HCT116 (cell line): ENCODE measurements around the gene IYD. TPM values are rescaled to one million over a fixed set of nuclear protein-coding genes. Genes with fewer than 3 reads are reported as not detected.

Source experiments
- ATAC-seq: fragments of 200-7000 bp; cut with Tn5 transposase; 2 replicates; pipeline ENCODE4 v1.9.1; 2020; ENCODE audit warnings: mild to moderate bottlenecking, moderate library complexity
- BruUV-seq: library from RNA; stranded (reverse); fragments of 400-500 nt; replicated peaks from 2 replicates; lab custom pipeline; 2021; lab: Mats Ljungman, UMichigan
- CTCF ChIA-PET: fragments of 300-600 bp; sonication (Branson Sonifier 250); formaldehyde crosslinking; loops from one replicate; lab custom pipeline; 2021; ENCODE audit warnings: antibody characterized with exemption; lab: Charles Lee
- POLR2A ChIA-PET: fragments of 300-600, 350-600 bp; sonication (Branson Sonifier 250); formaldehyde crosslinking; loops from one replicate; lab custom pipeline; 2021; ENCODE audit warnings: antibody characterized with exemption; lab: Charles Lee
- RAD21 ChIA-PET, 2 experiments: fragments of 300-600 bp; sonication (Branson Sonifier 250); formaldehyde crosslinking; loops; one replicate each; lab custom pipeline; 2023; ENCODE audit warnings: low total read pairs in 2 of 2; ENCODE audit not compliant: uncharacterized antibody in 2 of 2, unreplicated experiment in 2 of 2, low non-redundant PET in 1 of 2; lab: Charles Lee
- DNase-seq: peaks from one replicate; pipeline ENCODE4 v3.0.0-alpha.2; 2010; ENCODE audit warnings: low read depth, low spot score
- H2AFZ ChIP-seq: fragments of 200-600 bp; shearing (Covaris generic), sonication (generic); 2 replicates; pipeline ENCODE4 v1.6.1; 2017; ENCODE audit warnings: low read depth, mixed run types, mixed read lengths, antibody characterized with exemption, low read length; ENCODE audit not compliant: poor library complexity, severe bottlenecking
- H3K27ac ChIP-seq: 2 replicates; pipeline ENCODE4 v1.5.1; 2012; ENCODE audit warnings: low read depth, low read length
- H3K27me3 ChIP-seq: fragments of 200-600 bp; sonication (generic); 2 replicates; pipeline ENCODE4 v1.6.1; 2016; ENCODE audit warnings: mixed run types, low read length, mixed read lengths; ENCODE audit not compliant: insufficient read depth
- H3K36me3 ChIP-seq, 2 experiments: fragments of 200-500 bp in 1 of 2; fragments of 200-600 bp in 1 of 2; sonication (Bioruptor generic) in 1 of 2; sonication (generic) in 1 of 2; 2 replicates each; pipeline versions ENCODE4 v1.5.1 to v1.6.1; 2014 to 2016; ENCODE audit warnings: low read length in 2 of 2, inconsistent platforms in 1 of 2, mixed read lengths in 1 of 2, mixed run types in 1 of 2; ENCODE audit not compliant: insufficient read depth in 2 of 2, control insufficient read depth in 1 of 2
- H3K4me1 ChIP-seq, 2 experiments: fragments of 200-600 bp in 1 of 2; sonication (generic) in 1 of 2; 2 replicates each; pipeline versions ENCODE4 v1.5.1 to v1.6.1; 2012 to 2017; ENCODE audit warnings: low read length in 2 of 2, inconsistent platforms in 1 of 2, mild to moderate bottlenecking in 1 of 2, mixed read lengths in 1 of 2, mixed run types in 1 of 2, moderate library complexity in 1 of 2; ENCODE audit not compliant: insufficient read depth in 2 of 2, control insufficient read depth in 1 of 2
- H3K4me2 ChIP-seq: fragments of 200-600 bp; sonication (generic); 2 replicates; pipeline ENCODE4 v1.6.1; 2017; ENCODE audit warnings: mixed run types, low read length, mixed read lengths
- H3K4me3 ChIP-seq, 2 experiments: fragments of 200-600 bp in 1 of 2; sonication (generic) in 1 of 2; replicated peaks in 1 of 2; 2 replicates each; pipeline ENCODE4 v1.5.1; 2011 to 2016; ENCODE audit warnings: low read length in 2 of 2, control low read depth in 1 of 2, low read depth in 1 of 2, mild to moderate bottlenecking in 1 of 2, mixed read lengths in 1 of 2, mixed run types in 1 of 2
- H3K79me2 ChIP-seq: fragments of 200-600 bp; sonication (generic); 2 replicates; pipeline ENCODE4 v1.6.1; 2017; ENCODE audit warnings: mild to moderate bottlenecking, mixed run types, low read length, moderate library complexity, mixed read lengths; ENCODE audit not compliant: insufficient read depth
- H3K9ac ChIP-seq: fragments of 200-600 bp; sonication (generic); 2 replicates; pipeline ENCODE4 v1.6.1; 2016; ENCODE audit warnings: low read length, mixed read lengths
- H3K9me2 ChIP-seq: fragments of 200-600 bp; sonication (generic), shearing (Covaris generic); 2 replicates; pipeline ENCODE4 v1.6.1; 2017; ENCODE audit warnings: mixed run types, mild to moderate bottlenecking, moderate library complexity; ENCODE audit not compliant: insufficient read depth
- H3K9me3 ChIP-seq, 2 experiments: fragments of 200-500 bp in 1 of 2; fragments of 200-600 bp in 1 of 2; sonication (Bioruptor generic) in 1 of 2; sonication (generic) in 1 of 2; 2 replicates each; pipeline ENCODE4 v1.6.1; 2014 to 2017; ENCODE audit warnings: low read length in 2 of 2, mixed read lengths in 2 of 2, inconsistent platforms in 1 of 2, low read depth in 1 of 2, mild to moderate bottlenecking in 1 of 2, mixed run types in 1 of 2, moderate library complexity in 1 of 2; ENCODE audit not compliant: control insufficient read depth in 1 of 2, insufficient read depth in 1 of 2
- H4K20me1 ChIP-seq: fragments of 200-600 bp; sonication (generic), shearing (Covaris generic); 2 replicates; pipeline ENCODE4 v1.6.1; 2017; ENCODE audit warnings: mixed run types, mild to moderate bottlenecking, moderate library complexity; ENCODE audit not compliant: insufficient read depth
- CBX3 ChIP-seq: IDR thresholded peaks from 2 replicates; pipeline ENCODE4 v1.6.1; 2012; ENCODE audit warnings: low read depth
- EGR1 ChIP-seq: IDR thresholded peaks from 2 replicates; pipeline ENCODE4 v1.6.1; 2012; ENCODE audit warnings: low read depth
- ELF1 ChIP-seq: IDR thresholded peaks from 2 replicates; pipeline ENCODE4 v1.6.1; 2012; ENCODE audit warnings: low read depth, borderline replicate concordance
- FOSL1 ChIP-seq: IDR thresholded peaks from 2 replicates; pipeline ENCODE4 v1.6.1; 2012; ENCODE audit warnings: low read depth
- POLR2AphosphoS5 ChIP-seq: IDR thresholded peaks from 2 replicates; pipeline ENCODE4 v1.6.1; 2011; ENCODE audit warnings: mild to moderate bottlenecking, low read depth, low read length, moderate library complexity
- RAD21 ChIP-seq: IDR thresholded peaks from 2 replicates; pipeline ENCODE4 v1.6.1; 2012; ENCODE audit warnings: low read depth, mild to moderate bottlenecking
- SP1 ChIP-seq: IDR thresholded peaks from 2 replicates; pipeline ENCODE4 v1.6.1; 2012; ENCODE audit warnings: low read depth
- ZFX ChIP-seq: fragments of 450-650 bp; IDR thresholded peaks from 2 replicates; pipeline ENCODE4 v1.6.1; 2017
- intact Hi-C: fragments of 100-400 bp; cut with micrococcal nuclease; formaldehyde crosslinking; loops from 2 replicates; pipeline ENCODE4 v1.10.0; 2022
- total RNA-seq: library from RNA; stranded (reverse); gene quantifications from one replicate; pipeline ENCODE4 v1.2.1, GENCODE V29; 2021; ENCODE audit not compliant: unreplicated experiment
- TF ChIP-seq, protein P1 (sequence below): IDR thresholded peaks from 2 replicates; pipeline ENCODE4 v1.6.1; 2012
- TF ChIP-seq, protein P2 (sequence below): IDR thresholded peaks from 2 replicates; pipeline ENCODE4 v1.6.1; 2012; ENCODE audit warnings: low read depth

IYD gene
- total RNA-seq, 1 experiment from 2014 or later: not detected

DNA sequence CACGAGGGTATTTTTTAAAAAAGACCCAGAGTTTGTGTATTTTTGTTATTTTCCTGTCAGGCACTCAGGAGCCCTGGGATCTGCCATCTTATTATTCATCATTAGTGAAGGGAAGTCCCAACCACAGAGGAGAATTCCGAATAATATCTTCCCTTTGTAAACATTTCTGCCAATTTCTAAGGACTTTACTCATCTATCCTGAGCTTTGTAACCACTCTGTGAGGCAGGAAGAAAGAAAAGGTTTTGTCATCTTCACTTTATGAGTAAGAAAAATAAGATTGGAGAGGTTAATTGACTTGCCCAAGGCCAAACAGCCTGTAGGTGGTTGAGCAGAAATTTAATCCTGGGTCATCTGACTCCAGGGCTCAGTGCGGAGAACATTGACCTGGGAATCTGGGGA lies 23.0 kb upstream of the IYD start:
- CTCF ChIA-PET: no interaction called here
- H3K4me2 ChIP-seq: no peak overlapping the region
- no peaks in the 10 kb centered on the region for H3K27me3 ChIP-seq
- H4K20me1 ChIP-seq: no peaks in the 10 kb centered on the region
- TF ChIP-seq FOSL1 (no peak), CBX3 (no peak), ZFX (no peak), EGR1 (no peak), POLR2AphosphoS5 (no peak), ELF1 (no peak), RAD21 (no peak), SP1 (no peak)
- TF ChIP-seq, protein P1, sequence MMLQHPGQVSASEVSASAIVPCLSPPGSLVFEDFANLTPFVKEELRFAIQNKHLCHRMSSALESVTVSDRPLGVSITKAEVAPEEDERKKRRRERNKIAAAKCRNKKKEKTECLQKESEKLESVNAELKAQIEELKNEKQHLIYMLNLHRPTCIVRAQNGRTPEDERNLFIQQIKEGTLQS: no peak
- TF ChIP-seq, protein P2, sequence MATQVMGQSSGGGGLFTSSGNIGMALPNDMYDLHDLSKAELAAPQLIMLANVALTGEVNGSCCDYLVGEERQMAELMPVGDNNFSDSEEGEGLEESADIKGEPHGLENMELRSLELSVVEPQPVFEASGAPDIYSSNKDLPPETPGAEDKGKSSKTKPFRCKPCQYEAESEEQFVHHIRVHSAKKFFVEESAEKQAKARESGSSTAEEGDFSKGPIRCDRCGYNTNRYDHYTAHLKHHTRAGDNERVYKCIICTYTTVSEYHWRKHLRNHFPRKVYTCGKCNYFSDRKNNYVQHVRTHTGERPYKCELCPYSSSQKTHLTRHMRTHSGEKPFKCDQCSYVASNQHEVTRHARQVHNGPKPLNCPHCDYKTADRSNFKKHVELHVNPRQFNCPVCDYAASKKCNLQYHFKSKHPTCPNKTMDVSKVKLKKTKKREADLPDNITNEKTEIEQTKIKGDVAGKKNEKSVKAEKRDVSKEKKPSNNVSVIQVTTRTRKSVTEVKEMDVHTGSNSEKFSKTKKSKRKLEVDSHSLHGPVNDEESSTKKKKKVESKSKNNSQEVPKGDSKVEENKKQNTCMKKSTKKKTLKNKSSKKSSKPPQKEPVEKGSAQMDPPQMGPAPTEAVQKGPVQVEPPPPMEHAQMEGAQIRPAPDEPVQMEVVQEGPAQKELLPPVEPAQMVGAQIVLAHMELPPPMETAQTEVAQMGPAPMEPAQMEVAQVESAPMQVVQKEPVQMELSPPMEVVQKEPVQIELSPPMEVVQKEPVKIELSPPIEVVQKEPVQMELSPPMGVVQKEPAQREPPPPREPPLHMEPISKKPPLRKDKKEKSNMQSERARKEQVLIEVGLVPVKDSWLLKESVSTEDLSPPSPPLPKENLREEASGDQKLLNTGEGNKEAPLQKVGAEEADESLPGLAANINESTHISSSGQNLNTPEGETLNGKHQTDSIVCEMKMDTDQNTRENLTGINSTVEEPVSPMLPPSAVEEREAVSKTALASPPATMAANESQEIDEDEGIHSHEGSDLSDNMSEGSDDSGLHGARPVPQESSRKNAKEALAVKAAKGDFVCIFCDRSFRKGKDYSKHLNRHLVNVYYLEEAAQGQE: no peak
- TF ChIP-seq, all 23 proteins: peak for 0
- no peaks in the 10 kb centered on the region for H3K4me1 ChIP-seq
- H3K4me3 ChIP-seq: no peak overlapping the region
- intact Hi-C loops: no loop called here
- no peaks in the 10 kb centered on the region for H3K9me2 ChIP-seq
- RAD21 ChIA-PET: no interaction called here
- no peaks in the 10 kb centered on the region for H3K79me2 ChIP-seq
- ATAC-seq: no peak
- no peak overlapping the region for H3K27ac ChIP-seq
- no peak overlapping the region for H3K9ac ChIP-seq
- H3K36me3 ChIP-seq: no peaks in the 10 kb centered on the region
- H2AFZ ChIP-seq: no peak overlapping the region
- BruUV-seq: no TSS peak
- POLR2A ChIA-PET: no interaction called here
- no peak for DNase-seq
- no peaks in the 10 kb centered on the region for H3K9me3 ChIP-seq
